HFF-Myc (cell line): ENCODE data around the gene LRG1.

Experiments used
- DNase-seq: peaks from one replicate; pipeline ENCODE4 v3.0.0-alpha.2; 2011; ENCODE audit warnings: low read depth; ENCODE audit errors: extremely low read depth
- H3K4me3 ChIP-seq: replicated peaks from 2 replicates; pipeline ENCODE4 v1.5.1; 2011; ENCODE audit warnings: low read depth, mild to moderate bottlenecking, control low read depth, low read length
- TF ChIP-seq, protein P1 (sequence below): IDR thresholded peaks from 2 replicates; pipeline ENCODE4 v1.5.1; 2012; ENCODE audit warnings: mild to moderate bottlenecking, low read depth, low read length, control low read depth; ENCODE audit errors: missing control alignments

LRG1 gene

DNA sequence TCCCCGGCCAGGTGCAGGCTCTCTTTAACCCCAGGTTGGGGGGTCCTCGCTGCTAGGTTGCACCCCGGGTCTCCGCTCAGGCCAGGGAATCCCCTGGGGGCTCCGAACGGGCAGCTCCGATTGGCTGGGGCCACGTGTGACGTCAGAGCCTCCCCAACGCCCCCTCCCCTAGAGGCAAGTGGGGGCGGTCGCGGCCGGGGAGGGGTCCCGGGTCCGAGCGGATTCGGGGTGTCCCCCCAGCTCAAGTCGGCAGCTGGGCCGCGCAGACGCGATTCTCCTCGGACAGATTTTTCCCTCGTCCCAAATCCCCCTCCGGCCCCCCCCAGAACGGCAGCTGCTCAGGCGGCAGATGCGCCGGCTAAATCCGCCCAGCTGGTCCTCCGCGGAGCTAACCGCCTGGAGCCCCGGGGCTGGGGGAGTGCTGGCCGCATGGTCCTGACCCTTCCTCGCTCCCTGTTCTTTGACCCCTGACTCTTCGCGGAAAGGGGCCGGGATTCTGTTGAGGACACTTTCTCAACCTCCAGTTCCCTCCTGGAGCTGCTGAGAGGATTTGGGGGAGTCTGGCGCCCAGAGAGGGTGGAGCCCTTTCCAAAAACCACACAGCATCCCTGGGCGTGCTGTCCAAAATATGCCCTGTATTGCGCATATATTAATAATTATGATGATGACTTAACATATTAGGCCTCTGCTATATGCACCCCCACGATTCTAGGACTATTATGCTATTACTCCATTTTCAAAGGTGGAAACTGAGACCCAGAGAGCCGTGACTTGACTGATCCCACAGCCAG lies 45.0 kb upstream of the LRG1 start:
- TF ChIP-seq, protein P1, sequence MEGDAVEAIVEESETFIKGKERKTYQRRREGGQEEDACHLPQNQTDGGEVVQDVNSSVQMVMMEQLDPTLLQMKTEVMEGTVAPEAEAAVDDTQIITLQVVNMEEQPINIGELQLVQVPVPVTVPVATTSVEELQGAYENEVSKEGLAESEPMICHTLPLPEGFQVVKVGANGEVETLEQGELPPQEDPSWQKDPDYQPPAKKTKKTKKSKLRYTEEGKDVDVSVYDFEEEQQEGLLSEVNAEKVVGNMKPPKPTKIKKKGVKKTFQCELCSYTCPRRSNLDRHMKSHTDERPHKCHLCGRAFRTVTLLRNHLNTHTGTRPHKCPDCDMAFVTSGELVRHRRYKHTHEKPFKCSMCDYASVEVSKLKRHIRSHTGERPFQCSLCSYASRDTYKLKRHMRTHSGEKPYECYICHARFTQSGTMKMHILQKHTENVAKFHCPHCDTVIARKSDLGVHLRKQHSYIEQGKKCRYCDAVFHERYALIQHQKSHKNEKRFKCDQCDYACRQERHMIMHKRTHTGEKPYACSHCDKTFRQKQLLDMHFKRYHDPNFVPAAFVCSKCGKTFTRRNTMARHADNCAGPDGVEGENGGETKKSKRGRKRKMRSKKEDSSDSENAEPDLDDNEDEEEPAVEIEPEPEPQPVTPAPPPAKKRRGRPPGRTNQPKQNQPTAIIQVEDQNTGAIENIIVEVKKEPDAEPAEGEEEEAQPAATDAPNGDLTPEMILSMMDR: no peak
- DNase-seq: no peak
- peak overlapping the region; percentile 44 for H3K4me3 ChIP-seq

DNA sequence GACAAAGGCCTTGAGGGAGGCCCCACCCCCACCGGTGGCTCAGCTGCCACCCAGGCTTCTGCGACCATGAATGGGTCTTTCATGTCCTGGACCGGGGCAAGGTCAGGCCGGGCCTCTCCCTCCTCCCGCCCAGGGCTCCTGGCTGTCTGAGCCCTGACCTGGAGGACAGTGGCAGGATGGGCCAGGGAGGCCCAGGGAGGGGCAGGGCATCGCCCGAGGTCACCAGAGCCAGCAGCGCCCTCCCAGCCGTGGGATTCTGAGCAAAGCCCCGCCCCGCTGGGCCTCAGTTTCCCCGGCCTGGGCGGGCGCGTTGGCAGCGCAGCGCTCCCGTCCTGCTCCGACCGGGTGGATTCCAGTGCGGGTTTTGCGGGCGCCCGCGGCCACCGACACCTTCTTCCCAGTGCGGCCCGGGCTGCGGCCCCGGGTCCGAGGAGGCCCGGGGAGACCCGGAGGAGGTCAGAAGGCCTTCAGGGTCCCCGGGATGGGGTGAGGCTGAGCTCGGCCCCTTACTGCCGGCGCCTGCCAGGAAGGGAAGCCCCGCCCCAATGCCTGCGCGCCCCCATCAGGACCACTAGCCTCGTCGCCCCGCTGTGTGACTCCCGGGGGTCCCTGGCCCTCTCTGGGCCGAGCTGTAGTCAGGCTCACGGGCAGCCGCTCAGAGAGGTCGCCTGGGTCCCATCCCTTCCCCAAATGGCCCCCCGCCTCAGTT lies 44.3 kb upstream of the LRG1 start:
- DNase-seq: no peak
- TF ChIP-seq, protein P1: no peak
- H3K4me3 ChIP-seq: peak overlapping the region; percentile 44

DNA sequence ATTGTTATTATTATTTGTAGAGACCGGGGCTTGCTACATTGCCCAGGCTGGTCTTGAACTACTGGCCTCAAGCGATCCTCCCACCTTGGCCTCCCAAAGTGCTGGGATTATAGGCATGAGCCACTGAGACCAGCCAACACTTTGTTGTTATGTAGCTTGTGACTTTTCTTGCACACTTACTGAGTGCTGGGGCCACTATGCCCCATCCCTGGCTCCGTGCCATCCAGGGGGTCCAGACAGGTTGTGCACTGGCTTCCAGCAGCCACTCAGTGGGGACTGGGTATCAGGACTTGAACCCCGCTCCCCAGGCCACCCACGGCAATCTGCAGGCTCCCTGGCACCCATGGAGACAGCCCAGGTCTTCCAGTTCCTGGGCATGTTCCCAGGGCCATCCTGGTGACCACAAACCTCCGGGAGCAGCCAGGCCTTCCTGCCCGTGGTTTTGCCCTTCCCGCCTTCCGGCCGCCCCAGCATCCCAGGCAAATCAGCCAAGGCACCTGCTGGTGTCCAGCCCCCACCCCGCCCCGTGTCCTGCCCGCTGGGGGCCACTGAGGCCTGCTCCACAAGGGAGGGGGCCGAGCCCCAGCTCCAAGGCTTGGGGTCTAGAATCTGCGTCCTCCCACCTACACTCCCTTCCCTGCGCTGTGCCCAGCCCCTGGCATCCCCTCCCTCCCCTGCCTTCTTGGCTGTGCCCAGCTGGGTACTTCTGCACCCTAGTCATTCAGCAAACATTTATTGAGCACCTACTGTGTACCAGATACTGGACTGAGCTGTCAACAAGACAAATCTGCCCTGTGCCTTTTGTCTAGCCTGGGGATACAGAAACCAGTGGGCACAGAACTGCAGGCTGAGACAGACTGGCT lies 43.4 kb upstream of the LRG1 start:
- TF ChIP-seq, protein P1: no peak
- no peak for DNase-seq
- H3K4me3 ChIP-seq: no peak overlapping the region

DNA sequence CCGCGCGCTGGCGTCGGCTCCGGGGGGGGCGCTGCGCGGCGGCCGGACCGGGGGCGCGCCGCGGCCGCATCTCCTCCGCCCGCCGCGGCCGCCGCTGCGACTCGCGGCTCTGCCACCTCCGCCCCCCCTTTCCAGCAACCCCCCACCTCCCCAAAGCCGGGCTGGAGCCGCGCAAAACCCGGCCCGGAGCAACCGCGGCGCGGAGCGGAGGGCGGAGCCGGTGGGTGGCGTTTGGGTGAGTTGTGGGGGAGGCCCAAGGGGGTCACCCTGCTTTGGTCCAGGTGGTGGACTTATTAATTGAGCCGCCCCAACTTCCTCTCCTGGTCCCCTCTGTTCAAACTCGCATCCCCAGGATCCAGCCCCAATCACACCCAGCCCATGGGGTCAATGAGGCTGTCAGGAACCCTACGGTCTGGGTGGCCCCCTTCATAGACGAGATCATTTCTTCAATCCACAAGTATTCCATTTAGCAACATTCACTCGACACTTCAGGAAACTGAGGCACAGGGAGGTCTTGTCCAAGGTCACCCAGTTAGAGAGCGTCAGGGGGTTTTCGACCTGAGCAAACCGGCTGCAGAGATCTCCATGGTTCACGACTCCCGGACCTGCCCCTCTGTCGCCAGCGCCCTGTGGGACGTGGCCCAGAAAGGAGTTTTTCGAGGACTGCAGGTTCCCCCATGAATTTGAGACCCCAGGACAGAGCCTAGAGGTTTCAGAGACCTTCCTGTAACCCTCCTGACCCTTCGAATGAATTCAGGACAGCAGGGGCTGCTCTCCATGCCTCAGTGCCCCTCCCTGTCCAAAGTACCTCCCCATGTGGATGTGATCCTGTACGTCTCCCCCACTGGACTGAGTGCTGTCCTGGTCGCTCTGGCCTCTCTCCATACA lies 42.1 kb upstream of the LRG1 start:
- no peak for DNase-seq
- no peak overlapping the region for H3K4me3 ChIP-seq
- TF ChIP-seq, protein P1: no peak

DNA sequence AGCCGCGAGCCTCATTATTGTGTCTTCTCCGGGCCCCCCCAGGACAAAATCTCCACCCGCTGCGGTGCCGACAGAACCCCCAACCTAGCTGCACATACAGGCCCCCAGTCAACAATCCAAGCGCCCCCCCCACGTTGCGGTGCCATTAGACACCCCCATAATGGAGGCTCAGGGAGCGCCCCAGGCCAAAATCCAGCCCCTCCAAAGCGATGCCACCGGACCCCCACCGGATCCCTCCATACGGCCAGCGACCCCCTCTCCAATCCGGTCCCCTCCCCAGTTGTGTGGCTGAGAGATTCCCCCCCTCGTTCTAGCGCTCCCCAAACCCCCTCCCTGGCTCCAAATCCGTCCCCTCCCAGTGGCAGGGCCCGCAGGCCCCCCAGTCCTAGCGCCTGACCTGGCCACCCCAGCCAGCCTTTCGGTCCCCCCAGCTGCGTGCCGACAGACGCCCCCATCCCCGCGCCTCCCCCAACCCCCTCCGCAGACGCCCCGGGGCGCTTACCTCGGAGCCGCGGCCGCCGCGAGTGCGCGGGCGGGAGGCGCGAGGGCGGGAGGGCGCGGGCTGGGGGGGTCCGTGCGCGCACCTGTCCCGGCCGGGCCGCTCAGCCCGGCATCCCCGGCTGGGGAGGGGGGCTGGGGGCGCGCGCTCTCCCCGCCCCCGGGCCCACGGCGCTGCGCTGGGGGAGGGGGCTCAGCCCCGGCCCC lies 41.3 kb upstream of the LRG1 start:
- no peak for DNase-seq
- H3K4me3 ChIP-seq: no peak overlapping the region
- TF ChIP-seq, protein P1: no peak
